ENCODE data around the gene LENEP. TPM values are rescaled to one million over a fixed set of nuclear protein-coding genes. Genes with fewer than 3 reads are reported as not detected.

LENEP gene
- total RNA-seq, 2 experiments from 2014 or later = 0.79 to 0.80 TPM

DNA sequence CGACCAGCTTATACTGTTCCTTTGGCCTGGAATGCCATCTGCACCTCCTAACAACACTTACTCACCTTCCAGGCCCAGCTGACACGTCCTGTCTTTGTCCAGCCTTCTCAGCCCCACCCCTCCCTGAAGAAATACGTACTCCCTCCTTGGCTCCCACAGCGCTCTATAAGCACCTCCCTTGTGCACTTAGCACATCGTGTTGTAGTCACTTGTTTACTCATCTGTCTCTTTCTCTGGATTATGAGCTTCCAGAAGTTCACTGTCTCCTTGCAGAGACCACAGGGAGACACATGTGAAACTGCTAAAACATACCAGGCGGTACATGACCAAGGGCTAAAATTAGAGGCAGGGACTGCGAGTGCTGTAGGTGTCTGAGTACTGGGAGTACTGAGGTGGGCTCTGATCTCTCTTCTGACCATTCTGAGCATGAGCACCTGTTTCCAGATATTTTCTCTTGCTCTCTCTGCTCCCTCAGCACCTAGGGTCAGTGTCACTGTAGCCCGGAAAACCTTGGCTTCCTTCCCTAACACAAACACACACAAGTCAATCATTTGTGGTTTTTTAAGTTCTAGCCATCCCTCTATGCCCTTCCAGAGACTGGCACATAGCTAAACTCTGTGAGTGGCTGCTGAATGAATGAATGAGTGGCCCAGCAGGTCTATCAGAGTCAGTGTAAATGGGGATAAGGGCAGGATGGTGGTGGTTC lies 45.4 kb downstream of the LENEP start:
- ATAC-seq = no peak
- Mint-ChIP-seq H3K4me3 (no peak overlapping the region), H3K27me3 (no peaks in the 10 kb centered on the region), H3K9me3 (ENCODE audit: low read depth) (no peaks in the 10 kb centered on the region), H3K4me1 (no peaks in the 10 kb centered on the region), H3K36me3 (ENCODE audit: low read depth) (no peaks in the 10 kb centered on the region), H3K27ac (no peak overlapping the region)
- ChIA-PET CTCF (interaction anchor here (0.7 to 3.3 kb wide), 4 partner anchors 14 to 47 kb away, joined by 3 to 12 read pairs (median 3); no protein-coding TSS in a partner anchor), POLR2A (no interaction called here)
- DNase-seq = no peak
- intact Hi-C loops (cut with DNase I, micrococcal nuclease) = no loop called here

DNA sequence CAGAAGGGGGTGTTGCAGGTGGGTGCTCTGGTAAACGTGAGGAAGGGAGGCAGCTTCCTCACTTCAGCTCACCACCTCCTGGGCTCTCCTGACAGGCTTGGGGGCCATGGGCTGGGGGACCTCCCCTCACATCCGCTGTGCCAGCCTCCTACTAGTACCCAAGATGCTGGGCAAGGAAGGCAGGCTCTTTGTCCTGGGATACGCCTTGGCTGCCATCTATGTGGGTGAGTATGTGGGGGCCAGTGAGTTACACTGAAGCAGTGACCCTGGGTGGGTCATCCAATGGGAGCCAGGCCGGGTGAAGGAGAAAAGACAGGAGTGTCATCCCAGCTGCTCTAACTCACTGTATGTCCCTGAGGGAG lies 45.9 kb downstream of the LENEP start:
- Mint-ChIP-seq H3K36me3 (ENCODE audit: low read depth) (no peaks in the 10 kb centered on the region), H3K4me1 (no peaks in the 10 kb centered on the region), H3K27ac (no peak overlapping the region), H3K27me3 (no peaks in the 10 kb centered on the region), H3K9me3 (ENCODE audit: low read depth) (no peaks in the 10 kb centered on the region), H3K4me3 (no peak overlapping the region)
- no peak for ATAC-seq
- ChIA-PET CTCF (interaction anchor here (0.7 to 3.3 kb wide), 3 partner anchors 17 to 46 kb away, joined by 3 to 12 read pairs (median 3); no protein-coding TSS in a partner anchor), POLR2A (no interaction called here)
- intact Hi-C loops (cut with DNase I, micrococcal nuclease) = no loop called here
- DNase-seq = no peak

DNA sequence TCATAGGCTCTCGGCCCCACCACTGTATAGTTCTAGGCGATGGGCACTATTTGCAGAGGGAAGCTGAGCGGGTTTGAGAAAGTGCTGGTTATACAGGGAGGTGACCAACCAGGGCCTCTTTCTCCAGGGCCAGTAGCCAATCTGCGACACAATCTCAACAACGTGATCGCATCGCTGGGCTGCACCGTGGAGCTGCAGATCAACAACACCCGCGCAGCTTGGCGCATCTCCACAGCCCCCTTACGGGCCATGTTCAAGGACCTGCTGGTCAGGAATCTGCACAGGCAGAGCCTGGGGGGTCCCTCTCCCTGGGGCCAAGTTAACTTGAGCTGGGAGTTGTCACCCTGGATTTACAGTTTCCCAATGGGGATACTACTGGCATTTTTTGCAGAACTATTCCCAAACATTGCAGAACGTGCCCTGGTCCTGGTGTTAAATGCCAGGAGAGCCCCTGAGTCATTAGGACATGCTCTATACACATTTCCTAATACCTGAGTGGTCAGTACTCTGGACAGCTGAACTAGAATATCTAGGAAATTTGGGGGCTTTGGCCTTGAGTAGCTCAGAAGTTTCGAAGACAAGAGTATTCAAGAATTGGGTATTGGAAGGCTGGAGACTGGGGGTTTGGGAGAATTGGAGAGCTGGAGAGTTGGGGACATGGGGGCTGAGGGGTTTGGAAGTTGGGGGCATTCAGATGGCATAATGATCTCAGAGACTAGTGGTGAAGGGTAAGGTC lies 47.1 kb downstream of the LENEP start:
- POLR2A ChIA-PET = no interaction called here
- no peak for ATAC-seq
- no peak for DNase-seq

DNA sequence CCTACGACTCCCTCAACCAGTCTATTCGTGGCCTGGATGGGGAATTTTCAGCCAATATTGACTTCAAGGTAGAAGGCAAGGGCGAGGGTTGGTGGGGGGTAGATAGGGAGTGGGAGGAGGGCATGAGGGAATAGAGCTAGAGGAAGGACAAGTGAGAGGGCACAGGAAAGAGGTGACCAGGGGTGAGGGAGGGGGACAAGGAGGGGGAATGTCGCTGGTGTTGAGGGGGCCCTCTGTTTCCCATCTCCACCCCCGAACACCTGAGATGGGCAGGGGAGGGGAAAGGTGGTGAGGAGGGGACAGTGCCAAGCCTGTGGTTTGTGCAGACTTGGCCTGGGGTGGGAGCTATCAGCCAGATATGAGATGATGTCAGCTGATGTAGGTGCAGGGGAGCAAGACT lies 49.4 kb downstream of the LENEP start:
- ATAC-seq (no peak), DNase-seq (no peak)
- H3K27ac Mint-ChIP-seq = no peak overlapping the region
- POLR2A ChIA-PET = no interaction called here
- H3K4me3 Mint-ChIP-seq = no peak overlapping the region
- CTCF ChIA-PET = interaction anchor here (1.0 to 6.5 kb wide), 4 partner anchors 8 to 42 kb away, joined by 3 to 67 read pairs (median 9); partner anchors contain the start of gene ADAM15
- peaks cover 11% of the 10 kb centered on the region for H3K4me1 Mint-ChIP-seq
- no peaks in the 10 kb centered on the region for H3K27me3 Mint-ChIP-seq
- H3K9me3 Mint-ChIP-seq (ENCODE audit: low read depth) = no peaks in the 10 kb centered on the region
- no peaks in the 10 kb centered on the region for H3K36me3 Mint-ChIP-seq (ENCODE audit: low read depth)
- intact Hi-C loops (cut with DNase I, micrococcal nuclease) = no loop called here

More for the DNA sequence above, 47.1 kb downstream of the LENEP start:
- Mint-ChIP-seq H3K9me3 (ENCODE audit: low read depth) (no peaks in the 10 kb centered on the region), H3K27ac (no peak overlapping the region), H3K27me3 (no peaks in the 10 kb centered on the region), H3K4me1 (peaks cover 10% of the 10 kb centered on the region), H3K36me3 (ENCODE audit: low read depth) (no peaks in the 10 kb centered on the region), H3K4me3 (no peak overlapping the region)
- CTCF ChIA-PET = interaction anchor here (0.8 to 6.5 kb wide), 6 partner anchors 12 to 494 kb away, joined by 3 to 67 read pairs (median 4); no protein-coding TSS in a partner anchor
- intact Hi-C loops (cut with DNase I, micrococcal nuclease) = no loop called here

DNA sequence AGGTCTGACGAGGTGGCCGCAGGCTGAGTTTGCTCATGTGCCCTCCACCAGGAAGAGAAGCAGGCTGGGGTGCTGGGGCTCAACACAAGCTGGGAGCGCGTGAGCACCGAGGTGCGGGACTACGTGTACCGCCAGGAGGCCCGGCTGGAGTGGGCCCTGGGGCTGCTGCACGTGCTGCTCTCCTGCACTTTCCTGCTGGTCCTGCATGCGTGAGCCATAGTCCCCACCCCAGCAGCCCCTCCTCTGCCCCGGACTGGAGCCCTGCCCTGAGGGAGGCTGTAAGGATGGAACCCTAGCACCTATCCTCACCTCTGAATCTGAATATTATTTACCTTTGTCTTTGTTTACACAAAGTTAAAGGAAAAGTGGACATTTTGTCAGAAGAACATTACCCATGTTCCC lies 49.9 kb downstream of the LENEP start:
- ChIA-PET CTCF (interaction anchor here (0.6 to 6.5 kb wide), 8 partner anchors 9 to 130 kb away, joined by 3 to 67 read pairs (median 6); partner anchors contain the start of gene KRTCAP2), POLR2A (no interaction called here)
- Mint-ChIP-seq H3K4me3 (no peak overlapping the region), H3K27ac (no peak overlapping the region), H3K9me3 (ENCODE audit: low read depth) (no peaks in the 10 kb centered on the region), H3K36me3 (ENCODE audit: low read depth) (no peaks in the 10 kb centered on the region), H3K27me3 (no peaks in the 10 kb centered on the region), H3K4me1 (peaks cover 11% of the 10 kb centered on the region)
- ATAC-seq = no peak
- no peak for DNase-seq
- intact Hi-C loops (cut with DNase I, micrococcal nuclease) = no loop called here

DNA sequence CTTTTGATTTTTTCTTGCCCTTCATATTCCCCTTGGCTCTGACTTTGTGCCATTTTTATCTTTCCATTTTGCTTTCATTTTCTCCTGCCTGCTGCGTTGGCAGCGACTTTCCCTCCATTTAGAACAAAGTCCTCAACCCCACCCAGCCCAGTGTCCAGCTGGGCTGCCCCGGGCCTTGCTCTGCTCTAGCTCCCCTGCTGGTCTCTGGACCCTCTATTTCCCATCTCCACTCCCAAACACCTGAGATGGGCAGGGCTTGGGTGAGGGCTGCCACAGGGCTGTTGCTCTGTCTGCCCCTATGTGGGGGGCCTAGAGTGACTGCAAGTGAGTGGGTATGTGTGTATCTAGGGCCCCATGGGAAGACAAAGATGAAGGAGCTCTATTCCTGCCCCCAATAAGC lies 50.4 kb downstream of the LENEP start:
- Mint-ChIP-seq H3K9me3 (ENCODE audit: low read depth) (no peaks in the 10 kb centered on the region), H3K36me3 (ENCODE audit: low read depth) (no peaks in the 10 kb centered on the region), H3K27me3 (no peaks in the 10 kb centered on the region), H3K4me3 (no peak overlapping the region), H3K4me1 (peaks cover 11% of the 10 kb centered on the region), H3K27ac (no peak overlapping the region)
- DNase-seq (no peak), ATAC-seq (no peak)
- CTCF ChIA-PET = interaction anchor here (0.6 to 6.5 kb wide), 19 partner anchors 9 to 452 kb away, joined by 3 to 67 read pairs (median 4); partner anchors contain the start of gene KRTCAP2
- POLR2A ChIA-PET = no interaction called here
- intact Hi-C loops (cut with DNase I, micrococcal nuclease) = no loop called here

Small RNAs within 50 kb of the gene (microRNA-seq; reads per million reads assigned to microRNA genes)
- gene MIR4258 (ENCODE audit: borderline replicate concordance) = not detected

Other genes with a start within 250 kb of the LENEP start
- under 1 TPM; 0.18 to 0.25 TPM for gene KCNN3, start 123.3 kb upstream of the LENEP start, total RNA-seq
- 10 to 100 TPM; 17.0 to 36.9 TPM for gene PMVK, start 56.9 kb upstream of the LENEP start, total RNA-seq
- gene PBXIP1, start 37.5 kb upstream of the LENEP start, total RNA-seq = 10 to 100 TPM; 22.6 to 28.1 TPM
- 10 to 100 TPM; 24.5 to 25.6 TPM for gene PYGO2, start 31.8 kb upstream of the LENEP start, total RNA-seq
- 10 to 100 TPM; 45.9 to 65.7 TPM for gene SHC1, start 22.8 kb upstream of the LENEP start, total RNA-seq
- 100 to 1,000 TPM; 190 to 196 TPM for gene CKS1B, start 18.9 kb upstream of the LENEP start, total RNA-seq
- gene FLAD1, start 10.2 kb upstream of the LENEP start, total RNA-seq = 10 to 100 TPM; 38.0 to 42.4 TPM
- gene ZBTB7B, start 9.2 kb downstream of the LENEP start, total RNA-seq = 100 to 1,000 TPM in 1 of 2 experiments, 10 to 100 TPM in 1; 94.0 to 105 TPM
- gene DCST2, start 40.2 kb downstream of the LENEP start, total RNA-seq = under 1 TPM; 0.46 to 0.67 TPM
- gene DCST1, start 40.2 kb downstream of the LENEP start, total RNA-seq = not detected
- gene ADAM15, start 57.7 kb downstream of the LENEP start, total RNA-seq = 10 to 100 TPM; 42.4 to 48.8 TPM
- gene EFNA4, start 70.2 kb downstream of the LENEP start, total RNA-seq = 1 to 10 TPM; 6.3 to 6.5 TPM
- gene EFNA3, start 85.3 kb downstream of the LENEP start, total RNA-seq = 1 to 10 TPM; 5.1 to 6.9 TPM
- gene EFNA1, start 134.3 kb downstream of the LENEP start, total RNA-seq = 1 to 10 TPM in 1 of 2 experiments, under 1 TPM in 1; 0.82 to 1.1 TPM
- gene SLC50A1, start 142.3 kb downstream of the LENEP start, total RNA-seq = 10 to 100 TPM; 50.2 to 58.0 TPM
- 10 to 100 TPM; 29.8 to 34.3 TPM for gene DPM3, start 146.9 kb downstream of the LENEP start, total RNA-seq
- gene KRTCAP2, start 179.7 kb downstream of the LENEP start, total RNA-seq = 100 to 1,000 TPM; 125 to 300 TPM
- 1 to 10 TPM; 6.3 to 6.9 TPM for gene TRIM46, start 180.3 kb downstream of the LENEP start, total RNA-seq
- 10 to 100 TPM; 12.8 to 13.7 TPM for gene THBS3, start 214.3 kb downstream of the LENEP start, total RNA-seq
- gene MTX1, start 215.1 kb downstream of the LENEP start, total RNA-seq = 10 to 100 TPM; 52.8 to 52.9 TPM